ENCODE results near the gene XYLT2. TPM values are rescaled to one million over a fixed set of nuclear protein-coding genes. Genes with fewer than 3 reads are reported as not detected.

XYLT2 gene
- total and polyA plus RNA-seq, 2 of the 13 experiments (the other 11 are each of a cell fraction or from before 2014, with no cell fraction given), result 17.0 to 22.1 TPM

- TF ChIP-seq ZSCAN31 (CRISPR knock-in tag; IDR thresholded peaks at IDR 0.05; ENCODE audit: low read depth) (peak; percentile 73; the same call in 1 of the 2 replicates), ETV6 (CRISPR knock-in tag; conservative IDR thresholded peaks at IDR 0.05) (no peak; the same call in 1 of the 2 replicates), PHF20 (CRISPR knock-in tag; IDR thresholded peaks at IDR 0.05) (peak; percentile 99), ZNF124 (CRISPR knock-in tag; IDR thresholded peaks at IDR 0.05) (peak; percentile 91), DPF2 (CRISPR knock-in tag; IDR thresholded peaks at IDR 0.05; ENCODE audit: borderline replicate concordance, low read depth) (no peak; the same call in 1 of the 2 replicates), TFE3 (CRISPR knock-in tag; IDR thresholded peaks at IDR 0.05) (peak; percentile 90), CBX2 (IDR thresholded peaks at IDR 0.05; ENCODE audit: low read depth, low read length) (no peak), CBX2 (CRISPR knock-in tag; IDR thresholded peaks at IDR 0.05; ENCODE audit: low read depth) (no peak; the same call in 1 of the 2 replicates), ATF2 (CRISPR knock-in tag; IDR thresholded peaks at IDR 0.05) (peak; percentile 84), ZNF703 (CRISPR knock-in tag; IDR thresholded peaks at IDR 0.05; ENCODE audit: borderline replicate concordance) (no peak), SOX6 (IDR thresholded peaks at IDR 0.05) (no peak), SOX6 (CRISPR knock-in tag; IDR thresholded peaks at IDR 0.05) (peak; percentile 85), ZNF512 (CRISPR knock-in tag; IDR thresholded peaks at IDR 0.05) (0 out of 2 replicates have a peak, but pooled peaks have one; percentile 42), RBM39 (IDR thresholded peaks at IDR 0.05; ENCODE audit: low read depth, low read length, poor library complexity, severe bottlenecking) (peak; percentile 85), TFDP1 (CRISPR knock-in tag; IDR thresholded peaks at IDR 0.05; ENCODE audit: borderline replicate concordance) (peak; percentile 100), SRSF9 (IDR thresholded peaks at IDR 0.05; ENCODE audit: borderline replicate concordance, insufficient read depth, low read depth, low read length, poor library complexity, severe bottlenecking) (no peak), NAIF1 (CRISPR knock-in tag; IDR thresholded peaks at IDR 0.05; ENCODE audit: borderline replicate concordance) (peak; percentile 82; the same call in 1 of the 2 replicates), ZFX (CRISPR knock-in tag; IDR thresholded peaks at IDR 0.05; ENCODE audit: low read depth) (peak; percentile 98), MIER3 (CRISPR knock-in tag; IDR thresholded peaks at IDR 0.05; ENCODE audit: borderline replicate concordance) (peak; percentile 91)
Observed at GRCh38 chr17:50372758-50373556, 27.0 kb downstream of the XYLT2 start, which contains the start of the genes EME1 and MRPL27 (continued).

Data from HepG2 (cell line).